NCI-H2171 treated with DMSO at 0.1 percent for 48 hours (cell line): ENCODE results near the gene IL2RA.
"Not testable (repeated sequence)": the region's sequence is repeated elsewhere in the genome, so short reads cannot be mapped to it uniquely, and the experiment has no call there.

Source experiments
- DNase-seq: peaks from one replicate; lab custom pipeline; 2025; lab: John Stamatoyannopoulos, UW

Gene IL2RA

DNA sequence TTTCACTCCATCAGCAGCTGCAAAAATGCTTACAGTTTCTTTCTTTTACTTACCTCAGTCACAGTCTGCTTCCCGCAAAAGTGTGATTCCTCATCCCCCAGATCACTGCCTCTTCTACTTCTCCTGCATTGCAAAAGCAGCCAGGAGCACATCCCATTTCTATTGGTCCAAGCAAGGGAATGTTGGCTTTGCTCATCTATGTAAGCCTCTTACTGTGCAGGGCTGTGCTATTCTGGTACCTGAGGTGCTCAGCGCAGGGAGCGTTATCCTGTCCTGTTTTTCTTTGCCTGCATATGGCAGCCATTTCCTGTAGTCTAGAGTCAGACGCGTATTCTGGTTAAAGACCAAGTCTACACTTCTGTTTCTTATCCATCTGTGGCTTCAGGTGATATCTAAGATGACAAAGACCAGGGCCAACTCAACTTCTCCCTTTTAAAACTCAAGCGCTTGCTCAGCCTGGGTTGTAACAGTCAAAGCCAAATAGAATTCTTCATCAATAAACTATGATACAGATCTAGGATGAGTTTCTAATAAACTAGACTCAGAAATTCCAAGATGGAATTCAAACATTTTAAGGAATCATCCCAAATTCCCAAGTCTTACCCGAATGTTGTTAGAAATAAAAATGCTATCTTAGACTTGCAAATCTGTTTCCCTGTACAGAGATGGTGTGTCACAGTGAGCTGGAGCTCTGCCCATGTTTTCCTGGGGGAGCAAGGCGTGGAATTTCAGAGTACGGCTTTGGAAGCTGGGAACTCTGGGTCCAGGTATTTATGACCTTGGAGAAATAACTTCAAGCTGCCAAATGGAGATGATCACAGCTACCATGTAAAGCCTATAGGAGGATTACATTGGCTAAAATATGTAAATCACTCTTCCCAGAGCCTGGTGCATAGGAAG, 20.6 kb upstream of the IL2RA start:
- no peak for DNase-seq

- no peak for DNase-seq
These were observed 18.3 kb upstream of the IL2RA start for GRCh38 chr10:6080417-6080973.

DNA sequence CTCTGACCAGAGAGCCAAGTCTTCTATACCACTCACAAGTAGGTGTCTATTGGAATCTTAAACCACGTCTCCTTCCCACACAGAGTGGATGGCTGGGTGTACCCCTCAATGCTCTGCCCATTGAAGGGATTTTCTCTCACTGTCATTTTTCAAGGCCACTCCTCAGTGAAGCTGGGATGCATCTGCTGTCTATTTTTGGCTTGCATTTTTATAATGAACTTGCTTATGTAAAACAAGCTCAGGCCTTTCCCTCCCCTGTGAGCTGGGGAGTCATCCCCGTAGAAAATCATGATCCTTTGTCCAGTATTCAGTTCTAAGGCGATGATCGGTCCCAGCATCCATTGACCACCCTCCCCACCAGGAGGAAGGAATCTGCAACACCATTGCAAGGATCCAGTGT, 16.9 kb upstream of the IL2RA start:
- DNase-seq, result no peak

DNA sequence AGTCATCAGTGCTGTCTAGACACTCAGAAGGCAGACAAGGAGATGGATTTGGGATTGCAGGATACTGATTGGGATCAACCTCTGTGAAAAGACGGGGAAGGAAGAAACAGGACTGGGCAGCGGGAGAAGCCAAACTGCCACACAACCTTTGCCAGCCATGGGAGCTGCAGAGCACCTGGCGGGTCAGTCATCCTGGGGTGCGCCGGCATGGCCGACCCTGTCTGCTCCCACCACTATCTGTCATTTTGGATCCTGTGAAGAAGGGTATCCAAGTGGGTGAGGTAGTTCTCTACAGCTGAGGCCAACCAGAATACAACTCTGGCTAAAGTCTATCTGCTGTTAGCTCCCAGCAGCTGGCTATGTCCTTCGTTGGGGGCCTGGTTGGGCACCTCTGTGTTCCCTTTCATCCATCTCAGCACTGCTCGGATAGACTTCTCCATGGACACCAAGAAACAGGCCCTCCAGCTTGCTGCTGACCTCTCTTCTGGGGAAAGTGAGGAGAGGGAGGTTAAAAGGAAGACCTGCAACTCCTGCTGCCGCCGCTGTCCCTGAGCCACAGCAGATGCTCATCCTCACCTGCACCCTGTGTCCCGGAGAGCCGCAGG, 15.0 kb upstream of the IL2RA start:
- no peak for DNase-seq

GRCh38 chr10:6074489-6075301, 12.5 kb upstream of the IL2RA start:
- no peak for DNase-seq

DNA sequence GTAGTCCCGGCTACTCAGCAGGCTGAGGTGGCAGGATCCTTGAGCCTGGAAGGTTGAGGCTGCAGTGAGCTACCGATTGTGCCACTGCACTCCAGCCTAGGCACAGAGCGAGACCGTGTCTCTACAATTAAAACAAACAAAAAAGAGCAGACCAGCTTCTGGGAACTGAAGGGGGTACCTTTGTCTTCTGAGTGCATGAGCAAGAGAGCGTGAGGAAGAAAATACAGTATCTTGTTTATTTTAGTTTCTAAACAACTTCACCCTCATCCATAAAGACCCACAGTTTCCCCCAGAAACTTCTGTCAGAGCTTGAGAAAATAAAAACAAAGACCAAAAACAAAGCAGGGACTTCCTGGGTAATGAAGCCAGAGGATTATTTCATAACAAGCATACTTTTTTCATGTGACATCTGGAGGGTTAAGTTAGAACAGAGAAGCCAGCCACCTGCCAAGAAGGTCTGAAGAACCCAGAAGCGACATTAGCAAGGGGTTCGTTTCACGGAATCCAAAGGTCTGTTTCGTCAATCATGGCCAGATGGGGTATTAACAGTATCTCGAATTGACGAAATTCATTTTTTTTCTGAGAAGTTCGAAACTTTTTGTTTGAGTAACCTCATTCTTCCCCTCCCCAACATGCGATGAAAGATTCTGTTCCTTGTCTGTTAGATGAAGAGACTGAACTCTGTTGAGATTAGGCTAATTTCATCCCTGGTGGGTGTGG, 10.2 kb upstream of the IL2RA start:
- peak; percentile 26 for DNase-seq

DNA sequence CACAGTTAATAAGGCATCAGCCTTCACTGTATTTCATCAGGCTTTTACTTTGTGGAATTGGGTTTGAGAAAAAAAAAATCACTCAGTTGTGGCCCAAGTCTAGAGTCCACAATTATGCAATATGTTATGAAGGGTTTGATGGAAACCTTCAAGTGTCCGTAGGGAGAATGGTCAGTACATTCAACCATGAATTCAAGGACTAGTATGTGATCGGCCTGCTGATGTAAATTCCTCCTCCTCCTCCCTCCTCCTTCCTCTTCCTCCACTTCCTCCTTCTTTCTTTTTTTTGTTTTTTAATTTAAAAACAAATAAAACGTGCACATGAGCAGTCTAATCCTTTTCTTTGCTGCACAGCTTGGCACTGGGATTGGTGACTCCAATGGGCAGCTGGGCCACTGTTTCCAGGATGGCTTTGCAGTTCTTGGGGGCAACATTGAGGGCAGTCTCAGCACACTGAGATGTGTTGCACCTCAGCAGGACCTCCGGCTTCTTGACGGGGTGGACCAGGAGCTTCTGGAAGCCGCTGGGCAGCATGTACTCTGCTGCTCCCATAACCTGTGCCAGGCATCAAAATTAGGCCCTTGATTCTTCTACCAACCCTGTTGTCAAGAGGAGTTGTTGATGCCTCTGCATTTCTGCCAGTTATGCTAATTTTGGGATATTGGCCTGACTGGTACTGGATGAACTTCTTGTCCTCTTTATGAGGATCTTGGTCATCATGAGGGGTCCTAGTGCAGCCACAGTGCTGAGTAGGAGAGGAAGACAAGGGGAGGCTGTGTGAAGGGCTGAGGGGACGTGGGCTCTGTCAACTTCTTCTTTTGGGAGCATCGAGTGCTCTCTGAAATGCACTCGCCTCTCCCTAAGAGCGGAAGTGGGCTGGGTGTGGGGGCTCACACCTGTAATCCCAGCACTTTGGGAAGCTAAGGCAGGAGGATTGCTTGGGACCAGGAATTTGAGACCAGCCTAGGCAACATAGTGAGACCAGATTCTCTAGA, 9.3 kb upstream of the IL2RA start:
- DNase-seq, result no peak

GRCh38 chr10:6070660-6071059, 8.5 kb upstream of the IL2RA start:
- DNase-seq, result no peak

DNA sequence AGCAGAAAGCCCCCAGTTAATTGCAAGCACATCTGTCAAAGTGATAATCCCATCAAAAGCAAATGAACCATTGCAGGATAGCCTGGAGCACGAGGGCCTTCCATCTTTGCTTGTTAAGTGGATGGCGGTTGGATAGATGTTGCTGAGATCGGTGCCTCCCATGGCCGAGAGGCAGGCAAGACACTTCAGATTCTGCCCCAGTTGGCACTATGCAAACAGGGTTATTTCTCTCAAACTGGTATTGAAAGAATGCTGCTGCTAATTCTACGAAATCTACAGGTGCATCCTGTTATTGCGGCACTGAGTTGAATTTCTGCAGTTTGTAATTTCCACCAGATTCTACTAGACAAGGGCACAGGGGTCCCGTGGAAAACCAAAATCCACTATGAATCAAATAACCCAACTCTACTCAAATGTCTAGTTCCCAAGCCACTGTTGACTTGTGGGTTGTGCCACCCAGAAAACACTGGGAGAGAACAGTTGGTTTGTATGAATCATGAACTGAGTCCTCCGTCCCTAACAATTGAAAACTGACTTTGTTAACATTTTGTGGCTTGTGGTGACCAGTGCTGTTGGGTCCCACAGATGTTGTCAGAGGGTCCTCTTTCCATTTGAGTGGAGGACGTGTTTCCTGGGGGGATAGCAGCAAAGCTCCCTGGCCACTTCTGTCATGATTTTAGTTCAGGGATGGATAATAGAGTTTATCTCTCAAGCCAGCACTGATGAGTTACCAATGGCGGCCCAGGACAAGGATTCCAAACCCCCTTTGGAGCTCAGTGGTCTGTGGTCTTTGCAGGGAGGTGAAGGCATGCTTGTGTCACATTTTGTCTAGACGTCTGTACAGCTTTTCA, 7.1 kb upstream of the IL2RA start:
- DNase-seq, result no peak

DNA sequence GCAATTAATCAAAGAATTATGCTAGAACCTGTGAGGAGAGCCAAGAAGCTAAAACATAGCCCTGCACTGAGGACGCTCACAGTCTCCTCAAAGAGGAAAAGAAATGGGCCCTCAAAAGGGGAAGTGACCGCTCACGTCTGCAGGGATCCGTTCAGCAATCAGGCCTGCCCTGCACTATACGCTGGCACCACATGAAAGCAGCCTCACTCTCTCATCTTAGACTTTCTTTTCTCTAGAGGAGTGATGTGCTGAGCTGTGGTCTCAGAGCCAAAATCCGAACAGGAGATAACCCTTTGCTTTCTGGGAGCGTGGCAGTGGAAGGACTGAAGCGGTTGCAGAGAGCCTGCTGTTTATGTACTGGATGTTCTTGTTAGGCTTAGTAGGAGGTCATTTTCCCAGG, 6.3 kb upstream of the IL2RA start:
- DNase-seq, result no peak

DNA sequence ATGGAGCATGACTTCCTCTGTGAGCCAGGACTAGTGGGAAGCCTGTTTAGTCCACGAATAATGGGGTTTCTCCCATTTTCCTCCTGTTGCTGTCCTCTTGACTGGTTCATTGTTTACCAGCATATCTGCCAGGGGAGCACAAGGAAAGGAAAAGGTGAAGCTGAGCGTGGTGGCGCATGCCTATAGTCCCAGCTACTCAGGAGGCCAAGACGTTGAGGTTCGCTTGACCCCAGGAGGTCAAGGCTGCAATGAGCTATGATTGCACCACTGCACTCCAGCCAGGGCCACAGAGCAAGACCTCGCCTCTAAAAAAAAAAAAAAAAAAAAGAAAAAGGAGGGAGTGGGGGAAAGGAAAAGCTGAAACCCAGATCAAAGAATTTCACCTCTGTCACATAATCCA, 5.8 kb upstream of the IL2RA start:
- no peak for DNase-seq

DNA sequence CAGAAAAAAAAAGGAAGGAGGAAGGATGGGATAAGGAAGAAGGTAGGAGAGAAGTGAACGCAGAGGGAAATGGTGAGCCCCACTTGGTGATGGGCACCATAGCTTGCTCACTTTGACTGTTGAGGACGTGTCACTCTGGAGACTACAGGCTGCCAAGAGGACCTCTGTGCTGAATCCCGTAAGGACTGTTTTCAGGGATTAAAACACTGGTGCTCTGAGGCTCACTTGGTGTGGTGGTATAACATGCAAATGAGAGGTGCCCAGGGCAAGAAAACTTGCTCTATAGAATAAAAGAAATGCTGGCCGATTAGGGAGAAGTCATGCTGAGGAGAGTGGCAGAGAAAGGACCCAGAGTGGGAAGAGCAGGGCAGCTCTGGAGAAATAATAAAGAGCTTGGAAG, 5.3 kb upstream of the IL2RA start:
- no peak for DNase-seq

DNA sequence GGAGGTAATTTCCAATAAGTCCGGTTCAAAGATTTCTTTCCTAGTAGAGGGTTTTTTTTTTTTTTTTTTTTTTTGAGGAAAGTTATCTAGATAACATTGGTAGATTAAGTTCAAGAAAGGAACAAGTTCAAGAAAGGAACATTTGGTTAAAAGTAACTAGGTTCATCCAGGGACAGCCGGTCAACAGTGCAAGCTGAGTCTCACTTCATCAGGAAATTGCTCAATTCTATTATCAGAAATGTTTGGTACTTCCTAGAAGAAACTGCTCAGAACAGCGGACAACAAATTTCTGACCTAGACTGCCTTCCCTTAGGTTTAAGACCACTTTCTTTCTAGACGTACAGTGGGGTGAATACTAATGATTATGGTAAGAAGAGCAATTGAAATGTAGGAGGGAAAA, 3.7 kb upstream of the IL2RA start:
- no peak for DNase-seq

DNA sequence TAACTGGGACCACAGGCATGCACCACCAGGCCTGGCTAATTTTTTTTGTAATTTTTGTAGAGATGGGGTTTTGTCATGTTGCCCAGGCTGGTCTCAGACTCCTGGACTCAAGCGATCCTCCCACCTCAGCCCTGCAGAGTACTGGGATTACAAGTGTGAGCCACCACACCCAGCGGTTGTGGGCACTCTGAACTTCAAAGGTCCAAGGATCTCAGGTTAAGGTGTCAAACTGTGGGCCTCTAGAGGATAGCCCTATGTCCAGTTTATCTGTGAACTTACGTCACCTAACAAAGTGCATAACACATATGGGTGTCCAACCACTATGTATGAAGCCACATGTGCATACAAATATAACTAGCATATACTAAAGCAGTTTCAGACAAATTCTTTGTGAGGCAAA, 3.2 kb upstream of the IL2RA start:
- no peak for DNase-seq

- DNase-seq, result not testable (repeated sequence)
These were observed 2.6 kb upstream of the IL2RA start for GRCh38 chr10:6064726-6065125.

GRCh38 chr10:6064119-6064518, 2.0 kb upstream of the IL2RA start:
- DNase-seq, result no peak

- DNase-seq, result no peak
These were observed 1.1 kb downstream of the IL2RA start for GRCh38 chr10:6061056-6061455.

GRCh38 chr10:6059506-6059905, 2.7 kb downstream of the IL2RA start:
- DNase-seq, result no peak

- DNase-seq, result no peak
These were observed 3.3 kb downstream of the IL2RA start for GRCh38 chr10:6058682-6059475.
